ENCODE measurements around the gene DTNA.
"Not testable (repeated sequence)": the region's sequence is repeated elsewhere in the genome, so short reads cannot be mapped to it uniquely, and the experiment has no call there.

Gene DTNA

GRCh38 chr18:34709750-34710441 is at the start of gene DTNA:
TSS of gene DTNA (plus strand) at chr18:34710298. CDS start at chr18:34755977, 45,679 bp downstream.
- no peak for DNase-seq

GRCh38 chr18:34660572-34660971 is 49.5 kb upstream of the DTNA start:
- DNase-seq: no peak

DNA sequence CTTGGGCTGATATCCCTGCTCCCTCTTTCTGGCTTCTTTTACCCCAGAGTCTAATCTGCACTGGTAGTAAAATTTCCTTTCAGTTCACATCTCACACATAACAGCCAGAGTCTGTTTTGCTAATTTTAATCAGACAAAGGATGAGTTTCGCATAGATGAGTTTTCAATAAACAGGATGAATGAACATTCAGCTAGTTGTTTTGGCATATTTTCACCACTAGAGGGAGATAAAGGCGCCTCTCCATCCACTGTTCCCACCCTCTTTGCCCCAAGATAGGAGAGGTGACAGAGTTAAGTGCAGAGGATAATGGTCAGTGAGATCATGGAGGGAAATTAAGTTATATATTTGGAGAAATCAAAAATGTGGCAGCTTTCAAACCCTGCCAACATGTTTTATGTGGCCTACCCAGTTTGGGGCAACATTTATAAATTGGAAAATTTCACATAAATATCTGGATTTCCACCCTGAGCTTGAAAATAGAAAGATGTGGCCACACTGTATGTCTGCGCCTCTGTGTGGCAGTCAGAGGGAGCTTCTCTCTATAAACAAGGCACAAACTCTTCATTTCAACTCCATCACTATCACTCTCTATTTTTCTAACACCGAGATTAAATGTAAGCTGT is 48.5 kb upstream of the DTNA start:
- DNase-seq: no peak

DNA sequence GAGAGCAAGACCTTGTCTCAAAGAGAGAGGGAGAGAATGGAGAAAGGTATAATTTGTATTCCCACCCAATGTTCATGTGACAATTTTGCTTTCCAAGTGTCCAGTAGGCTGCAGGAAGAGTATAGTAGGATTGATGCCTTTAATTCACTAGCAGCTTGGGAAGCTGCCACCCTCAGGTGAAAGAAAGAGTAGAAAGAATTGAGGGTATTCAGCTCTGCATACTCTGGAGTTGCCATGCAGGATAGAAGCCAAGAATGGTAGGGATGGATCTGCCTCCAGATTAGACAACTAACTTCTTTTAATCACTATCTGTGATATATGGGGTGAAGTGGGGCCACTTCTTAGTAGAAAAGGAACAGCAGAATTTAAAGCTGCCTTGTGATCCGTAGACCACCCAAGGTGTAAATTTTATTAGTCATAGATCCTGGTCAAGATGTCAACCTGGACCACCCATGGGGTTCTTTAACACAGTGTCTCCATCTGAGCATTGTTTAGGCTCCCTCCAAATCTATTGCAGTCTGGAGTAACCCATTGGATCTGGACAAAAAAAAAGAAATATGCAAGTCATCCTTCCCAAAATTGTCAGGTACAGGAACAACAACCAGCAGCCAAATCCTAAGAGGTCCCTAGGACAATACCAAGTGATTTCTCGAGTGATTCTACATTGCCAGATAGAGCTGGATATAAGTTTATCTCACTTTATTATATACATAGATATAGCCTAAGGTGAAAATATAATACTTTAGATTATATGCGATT is 33.1 kb upstream of the DTNA start:
- no peak for DNase-seq

- DNase-seq: not testable (repeated sequence)
Observed at GRCh38 chr18:34689750-34690149, 20.3 kb upstream of the DTNA start.

DNA sequence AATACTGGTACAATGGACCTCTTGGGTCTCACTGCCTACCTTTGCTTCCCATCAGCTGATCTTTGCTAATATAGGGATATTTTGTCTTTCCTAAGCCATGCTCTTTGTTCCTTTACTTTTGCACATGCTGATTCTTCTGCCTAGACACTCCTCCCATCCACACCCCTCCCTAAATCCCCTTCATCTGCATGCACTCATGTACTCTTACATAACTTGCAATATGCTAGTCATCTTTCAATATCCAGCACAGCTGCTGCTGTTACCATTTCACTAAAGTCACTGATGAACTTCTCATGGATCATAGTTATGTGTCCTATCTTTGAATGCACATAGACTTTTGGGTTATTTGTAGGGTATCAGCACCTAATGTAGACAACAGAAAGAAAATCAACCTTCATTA is 18.5 kb upstream of the DTNA start:
- no peak for DNase-seq

- no peak for DNase-seq
Observed at GRCh38 chr18:34694591-34695165, 15.4 kb upstream of the DTNA start.

- no peak for DNase-seq
Observed at GRCh38 chr18:34695310-34695709, 14.8 kb upstream of the DTNA start.

DNA sequence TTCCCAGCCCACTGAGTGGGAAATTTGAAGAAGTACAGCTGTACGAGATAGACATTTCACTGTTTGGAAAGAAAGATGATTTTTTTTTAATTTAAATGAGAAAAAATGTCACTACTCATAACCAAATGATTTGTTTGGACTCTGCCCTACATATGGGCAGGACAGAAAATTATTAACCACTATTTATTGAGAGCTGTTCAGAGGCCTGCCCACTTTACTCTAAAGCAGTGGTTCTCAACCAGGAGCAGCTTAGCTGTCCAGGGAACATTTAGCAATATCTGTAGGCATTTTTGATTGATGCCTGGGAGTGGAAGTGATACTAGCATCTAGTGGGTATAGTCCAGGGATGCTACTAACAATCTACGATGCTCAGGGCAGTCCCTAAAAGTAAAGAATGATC is 13.4 kb upstream of the DTNA start:
- no peak for DNase-seq

GRCh38 chr18:34697233-34697632 is 12.9 kb upstream of the DTNA start:
- DNase-seq: no peak

DNA sequence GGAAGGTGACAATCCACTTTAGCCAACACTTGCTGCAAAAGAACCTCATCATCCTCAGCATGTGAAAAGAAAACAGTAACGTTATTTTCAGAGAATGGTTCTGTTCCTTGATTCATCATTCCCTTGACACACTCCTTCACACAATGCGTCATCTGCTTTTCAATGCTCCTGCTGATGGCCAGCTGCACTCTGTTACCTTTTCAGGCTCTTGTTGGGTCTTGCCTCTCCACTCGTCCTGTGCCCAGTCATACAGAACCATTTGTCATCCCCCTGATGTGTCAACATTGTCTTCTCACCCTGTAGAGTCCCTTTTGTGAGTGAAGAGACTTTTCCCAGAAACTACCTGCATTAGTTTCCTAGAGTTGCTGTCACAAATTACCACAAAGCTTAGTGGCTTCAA is 12.2 kb upstream of the DTNA start:
- no peak for DNase-seq

DNA sequence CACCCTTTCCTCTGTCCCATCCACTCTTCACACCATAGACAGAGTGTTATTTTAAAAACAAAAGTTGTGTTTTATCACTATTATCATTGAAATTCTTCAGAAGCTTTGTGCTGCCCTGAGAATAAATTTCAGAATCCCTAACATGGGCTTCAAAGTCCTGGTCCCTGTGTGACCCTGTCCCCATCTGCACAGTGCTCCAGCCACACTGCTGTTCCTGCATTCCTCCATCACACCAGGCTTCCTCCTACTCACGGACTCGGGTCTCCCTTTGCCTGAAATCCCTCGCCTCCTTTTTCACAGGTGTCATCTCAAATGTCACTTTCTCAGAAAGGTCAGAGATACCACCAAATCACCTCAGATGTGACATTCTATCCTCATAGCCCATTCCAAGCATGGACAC is 8.2 kb upstream of the DTNA start:
- DNase-seq: no peak

- no peak for DNase-seq
Observed at GRCh38 chr18:34702814-34703213, 7.3 kb upstream of the DTNA start.

DNA sequence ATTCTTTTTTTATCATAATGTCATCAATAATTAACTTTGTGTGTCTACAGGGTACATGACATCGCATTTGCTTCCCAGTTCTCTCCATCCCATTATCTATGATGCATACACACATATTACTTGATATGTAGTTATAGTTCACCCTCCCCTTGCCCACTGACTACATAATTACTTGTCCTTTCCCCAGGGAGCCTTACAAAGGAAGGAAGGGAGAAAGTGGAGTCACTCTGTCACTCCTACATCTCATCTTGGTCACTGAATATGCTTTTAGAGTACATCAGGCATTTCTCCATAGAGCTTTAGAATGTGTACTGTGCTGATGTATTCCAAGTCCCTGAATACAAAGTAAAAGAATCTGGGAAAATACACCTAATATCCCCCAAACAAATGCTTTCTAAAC is 6.0 kb upstream of the DTNA start:
- DNase-seq: no peak

DNA sequence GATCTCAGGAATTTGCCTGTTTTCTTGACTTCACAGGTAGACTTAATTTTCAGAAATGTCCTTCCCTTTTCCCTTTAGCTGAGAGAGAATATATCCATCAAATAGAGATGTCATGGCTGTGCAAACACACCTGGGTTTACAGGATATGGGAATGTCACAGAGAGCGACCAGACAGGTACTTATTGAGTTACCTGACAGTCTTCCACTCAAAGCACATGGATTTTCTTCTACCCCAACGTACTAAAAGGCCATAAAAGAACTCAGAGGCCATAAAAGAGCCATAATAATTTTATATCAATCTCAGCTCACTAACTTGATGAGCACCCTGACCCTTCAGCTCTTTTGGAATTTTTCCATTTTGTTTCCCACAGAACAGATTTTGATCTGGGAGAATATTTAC is 5.3 kb upstream of the DTNA start:
- no peak for DNase-seq

DNA sequence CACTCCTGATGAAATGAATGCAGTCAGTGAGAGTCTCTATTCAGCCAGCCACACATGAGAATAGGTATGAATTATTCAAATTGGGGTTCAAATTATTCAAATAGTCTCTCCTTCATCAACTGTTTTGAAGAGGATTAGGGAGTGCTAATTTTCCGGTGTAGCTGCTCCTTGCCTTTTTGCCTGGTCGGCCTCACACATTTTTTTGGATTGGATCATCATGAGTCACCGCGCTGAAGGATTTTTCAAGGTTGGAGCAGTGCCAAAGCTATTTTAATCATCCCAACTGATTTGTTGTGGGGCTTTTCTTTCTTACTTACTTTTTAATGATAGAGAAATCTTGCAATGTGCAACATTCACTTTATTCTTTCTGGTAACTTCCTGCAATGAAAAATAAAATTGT is 2.4 kb upstream of the DTNA start:
- DNase-seq: no peak

DNA sequence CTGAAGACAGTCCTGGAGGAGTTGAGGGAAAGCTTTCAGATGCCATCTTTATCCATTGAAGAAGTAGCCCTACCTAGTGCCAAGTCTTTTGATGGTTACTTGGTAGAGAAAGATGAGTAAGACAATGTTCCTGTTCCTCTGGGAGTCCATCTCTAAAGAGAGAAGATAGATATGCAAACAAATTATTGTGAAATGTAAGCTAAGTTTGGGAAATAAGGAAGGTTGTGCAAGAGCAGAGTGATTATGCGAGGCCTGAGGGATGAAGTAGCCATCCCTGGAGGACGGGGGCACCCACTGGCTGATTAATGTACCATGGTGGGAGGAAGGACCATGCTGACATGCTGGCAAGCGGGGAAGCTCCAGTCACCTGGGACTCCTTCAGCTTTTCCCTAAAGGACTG is 994 bp upstream of the DTNA start:
- no peak for DNase-seq

DNA sequence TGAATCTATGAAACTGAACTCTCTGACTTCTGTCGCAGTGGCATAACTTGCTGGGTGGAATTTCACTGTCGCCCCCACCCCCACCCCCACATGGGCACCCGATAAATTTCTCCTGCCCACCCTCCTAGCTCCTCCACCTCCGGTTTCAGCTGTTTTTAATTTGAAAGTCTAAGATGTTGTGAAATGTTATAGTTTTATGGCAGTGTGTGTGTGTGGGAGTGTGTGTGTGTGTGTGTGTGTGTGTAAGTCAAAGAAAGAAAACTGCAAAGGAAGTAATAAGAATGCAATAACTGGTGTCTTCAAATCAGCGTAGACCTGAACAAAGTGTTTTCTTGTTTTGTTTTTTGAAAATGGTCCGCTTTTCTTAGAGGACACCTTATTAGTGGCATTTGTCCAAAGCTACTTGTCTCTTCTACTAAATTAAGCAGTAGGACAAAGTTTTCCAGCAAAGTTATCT is 388 bp downstream of the DTNA start:
- DNase-seq: no peak

DNA sequence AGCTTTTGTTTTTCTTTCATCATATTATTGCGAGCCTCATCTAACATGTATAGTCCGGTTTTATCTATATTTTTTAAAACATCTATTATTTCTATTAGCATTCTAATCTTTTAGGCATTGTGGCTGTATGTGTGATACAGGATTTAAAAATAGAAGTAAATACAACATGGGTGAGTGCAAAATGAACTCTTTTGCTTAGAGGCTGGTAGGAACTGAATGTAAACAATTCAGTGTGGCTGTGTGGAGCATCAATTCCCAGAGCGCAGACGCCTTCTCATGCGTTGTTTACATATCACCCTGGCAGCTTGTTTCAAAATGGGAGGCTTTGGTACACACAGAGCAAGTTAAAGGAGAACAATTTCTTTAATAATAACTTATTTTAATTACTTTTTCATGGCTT is 836 bp downstream of the DTNA start:
- no peak for DNase-seq

DNA sequence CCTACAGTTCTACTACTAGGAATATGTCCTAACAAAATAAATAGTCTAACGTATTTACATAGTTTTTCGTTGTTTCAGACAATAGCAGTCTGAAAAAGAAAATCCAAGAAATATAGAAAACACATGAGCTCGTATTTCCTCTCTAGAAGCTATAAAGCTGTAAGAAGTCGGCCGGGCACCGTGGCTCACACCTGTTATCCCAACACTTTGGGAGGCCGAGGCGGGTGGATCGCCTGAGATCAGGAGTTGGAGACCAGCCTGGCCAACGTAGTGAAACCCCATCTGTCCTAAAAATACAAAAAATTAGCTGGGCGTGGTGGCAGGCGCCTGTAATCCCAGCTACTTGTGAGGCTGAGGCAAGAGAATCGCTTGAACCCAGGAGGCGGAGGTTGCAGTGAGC is 6.0 kb downstream of the DTNA start:
- not testable (repeated sequence) for DNase-seq

GRCh38 chr18:34718610-34719009 is 8.5 kb downstream of the DTNA start:
- DNase-seq: no peak

DNA sequence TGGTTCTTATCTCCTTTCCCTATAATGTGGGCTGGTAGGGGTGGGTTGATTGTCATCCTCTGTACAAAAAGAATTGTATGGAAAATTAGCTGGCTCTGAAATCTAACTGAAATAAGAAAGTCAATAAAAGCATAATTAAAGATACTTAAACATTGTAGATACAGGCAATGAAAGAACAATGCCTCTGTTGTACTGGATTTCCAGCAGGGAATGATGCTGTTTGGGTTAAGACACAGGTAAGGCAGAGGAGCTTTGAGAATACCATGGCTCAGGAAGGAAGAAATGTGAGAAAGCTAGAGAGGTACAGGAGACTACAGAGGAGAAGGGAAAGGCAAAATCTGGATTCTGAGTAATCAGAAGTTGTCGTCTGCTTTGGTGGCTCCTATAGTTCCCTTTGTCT is 10.1 kb downstream of the DTNA start:
- no peak for DNase-seq

GRCh38 chr18:34723143-34723542 is 13.0 kb downstream of the DTNA start:
- DNase-seq: no peak

- not testable (repeated sequence) for DNase-seq
Observed at GRCh38 chr18:34725737-34726136, 15.6 kb downstream of the DTNA start.

All from activated T-cell treated with anti-CD3 and anti-CD28 coated beads, Interleukin-2, amount 50 U/mL, for 1 hour (primary cell).